GM18508 (cell line): ENCODE measurements around the gene FITM2.
"Not testable (repeated sequence)": the region's sequence is repeated elsewhere in the genome, so short reads cannot be mapped to it uniquely, and the experiment has no call there.

Experiments
- ATAC-seq: cut with Tn5 transposase; IDR thresholded peaks from one replicate; pipeline ENCODE4 v1.9.1; 2021; ENCODE audit warnings: moderate number of reproducible peaks; ENCODE audit not compliant: insufficient read depth, unreplicated experiment

Gene FITM2

GRCh38 chr20:44334709-44335108, 23.7 kb upstream of the FITM2 start:
- no peak for ATAC-seq

- ATAC-seq = no peak
Observed at GRCh38 chr20:44334306-44334705, 23.3 kb upstream of the FITM2 start.

DNA sequence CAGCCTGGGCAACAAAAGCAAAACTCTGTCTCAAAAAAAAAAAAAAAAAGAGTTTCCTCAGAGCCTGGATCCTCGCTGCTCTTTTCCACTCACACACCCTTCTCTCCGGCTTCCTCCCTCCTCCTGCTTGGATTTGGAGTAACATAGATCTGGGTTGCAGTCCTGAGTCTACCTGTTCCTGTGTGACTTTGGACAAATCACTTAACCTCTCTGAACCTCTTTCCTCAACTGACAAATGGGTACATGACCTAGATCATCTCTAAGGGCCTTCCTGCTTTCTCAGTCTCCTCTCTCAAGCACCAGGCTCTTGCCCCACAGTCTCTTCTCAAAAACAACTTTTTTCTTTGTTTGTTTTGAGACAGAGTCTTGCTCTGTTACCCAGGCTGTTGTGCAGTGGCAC, 20.2 kb upstream of the FITM2 start:
- no peak for ATAC-seq

DNA sequence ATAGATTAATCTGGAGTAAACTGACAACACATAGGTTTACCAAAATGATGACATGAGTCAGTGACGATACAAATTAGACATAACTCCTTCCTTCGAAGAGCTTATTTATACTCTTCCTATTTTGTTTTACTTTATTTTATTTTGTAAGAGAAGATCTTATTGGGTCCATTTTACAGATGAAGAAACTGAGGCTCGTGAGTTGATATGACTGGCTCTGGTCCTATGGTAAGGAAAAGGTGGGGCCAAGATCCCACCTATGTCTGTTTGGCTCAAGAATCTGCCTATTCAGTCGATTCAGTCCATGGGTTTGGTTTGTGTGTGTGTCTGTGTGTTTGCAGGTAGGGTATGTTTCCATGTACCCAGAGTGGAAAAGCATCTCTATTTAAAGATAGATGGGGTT, 17.4 kb upstream of the FITM2 start:
- no peak for ATAC-seq

DNA sequence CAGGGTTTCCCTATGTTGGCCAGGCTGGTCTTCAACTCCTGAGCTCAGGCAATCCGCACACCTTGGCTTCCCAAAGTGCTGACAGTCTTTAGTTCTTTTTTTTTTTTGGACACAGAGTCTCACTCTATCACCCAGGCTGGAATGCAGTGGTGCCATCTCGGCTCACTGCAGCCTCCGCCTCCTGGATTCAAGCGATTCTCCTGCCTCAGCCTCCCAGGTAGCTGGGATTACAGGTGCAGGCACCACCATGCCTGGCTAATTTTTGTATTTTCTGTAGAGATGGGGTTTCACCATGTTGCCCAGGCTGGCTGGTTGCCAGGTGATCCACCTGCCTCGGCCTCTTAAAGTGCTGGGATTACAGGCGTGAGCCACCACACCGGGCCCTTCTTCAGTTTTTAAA, 16.7 kb upstream of the FITM2 start:
- ATAC-seq = not testable (repeated sequence)

DNA sequence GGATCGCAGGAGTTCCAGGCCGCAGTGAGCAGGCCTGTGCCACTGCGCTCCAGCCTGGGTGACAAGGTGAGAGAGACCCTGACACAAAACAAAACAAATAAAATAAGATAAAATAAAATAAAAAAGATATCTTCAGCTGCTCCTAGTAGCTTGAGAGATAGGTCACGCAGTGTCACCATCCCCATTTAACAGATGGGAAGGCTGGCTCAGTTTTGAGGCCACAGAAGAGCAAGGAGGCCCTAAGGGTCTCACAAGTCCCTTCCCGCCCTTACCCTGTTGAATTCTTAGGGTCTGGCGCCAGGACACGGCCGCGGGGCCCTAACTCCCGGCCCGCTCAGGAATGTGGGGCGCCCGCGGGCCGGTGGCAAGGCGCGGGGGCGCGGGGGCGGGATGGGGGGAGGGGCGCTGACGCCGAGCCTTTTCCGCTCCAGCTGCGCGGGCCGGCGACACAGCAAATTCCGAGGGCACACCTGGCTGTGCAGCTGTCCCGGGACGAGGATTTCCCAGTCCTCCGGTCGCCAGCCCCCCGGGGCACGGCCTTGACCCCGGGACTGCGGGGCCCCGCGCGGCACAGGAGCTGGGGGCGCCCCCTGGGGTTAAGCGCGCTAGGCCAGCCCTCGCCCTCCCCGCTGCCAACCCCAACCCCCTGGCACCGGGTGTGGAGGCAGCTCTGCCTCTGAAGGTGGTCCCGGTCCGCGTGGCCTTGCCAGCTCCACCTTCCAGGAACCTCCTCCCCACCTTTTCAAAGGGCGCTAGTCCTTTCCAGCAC, 15.6 kb upstream of the FITM2 start:
- no peak for ATAC-seq

- no peak for ATAC-seq
Observed at GRCh38 chr20:44324343-44324742, 13.3 kb upstream of the FITM2 start.

DNA sequence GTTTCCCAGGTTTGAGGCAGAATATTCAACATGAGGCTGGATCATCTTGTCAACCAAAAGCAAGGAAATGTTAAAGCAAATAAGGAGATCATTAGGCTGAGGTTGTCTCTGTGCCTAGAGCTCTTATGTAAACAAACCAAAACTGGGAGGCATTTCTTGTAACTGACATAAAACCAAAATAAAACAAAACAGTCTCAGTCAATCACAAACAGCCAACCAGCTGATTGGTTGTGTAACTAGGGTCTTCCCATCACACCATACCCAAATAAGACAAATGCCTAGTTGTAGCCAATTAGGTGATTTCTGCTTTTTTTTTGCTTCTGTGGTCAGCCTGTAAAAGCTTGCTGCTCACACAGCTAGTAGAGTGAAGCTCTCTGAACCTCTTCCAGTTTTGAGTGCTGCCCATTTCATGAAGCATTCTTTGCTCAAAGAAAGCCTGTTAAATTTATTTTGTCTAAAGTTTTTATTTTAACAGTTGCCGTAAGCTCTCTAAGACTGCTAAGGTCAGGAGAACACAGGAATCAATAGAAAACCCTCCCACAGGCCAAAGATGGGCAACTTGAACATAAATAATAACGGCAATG, 8.9 kb upstream of the FITM2 start:
- no peak for ATAC-seq

- ATAC-seq = no peak
Observed at GRCh38 chr20:44314870-44315269, 3.9 kb upstream of the FITM2 start.

- no peak for ATAC-seq
Observed at GRCh38 chr20:44309763-44310663, 989 bp downstream of the FITM2 start.

GRCh38 chr20:44306927-44307326, 4.1 kb downstream of the FITM2 start:
- ATAC-seq = no peak

DNA sequence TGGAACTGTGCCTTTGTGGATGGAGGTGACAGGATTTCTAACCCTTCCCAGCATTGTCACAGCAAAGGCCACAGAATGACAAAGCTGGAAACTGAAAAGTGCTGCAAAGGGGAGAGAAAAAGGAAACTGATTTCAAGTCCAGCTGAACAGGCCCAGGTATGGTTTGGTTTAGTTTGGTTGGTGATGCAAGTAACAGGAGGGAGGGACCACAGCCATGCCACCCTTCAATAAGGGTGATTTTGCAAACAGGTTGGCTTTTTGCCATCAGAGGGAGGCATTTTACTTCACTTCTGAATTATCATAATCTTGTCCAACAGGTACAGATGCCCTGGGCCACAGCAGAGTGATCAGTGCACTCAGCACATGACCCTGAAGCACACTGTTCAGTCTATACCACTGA, 6.6 kb downstream of the FITM2 start:
- ATAC-seq = no peak

GRCh38 chr20:44302736-44303135, 8.3 kb downstream of the FITM2 start:
- ATAC-seq = no peak

DNA sequence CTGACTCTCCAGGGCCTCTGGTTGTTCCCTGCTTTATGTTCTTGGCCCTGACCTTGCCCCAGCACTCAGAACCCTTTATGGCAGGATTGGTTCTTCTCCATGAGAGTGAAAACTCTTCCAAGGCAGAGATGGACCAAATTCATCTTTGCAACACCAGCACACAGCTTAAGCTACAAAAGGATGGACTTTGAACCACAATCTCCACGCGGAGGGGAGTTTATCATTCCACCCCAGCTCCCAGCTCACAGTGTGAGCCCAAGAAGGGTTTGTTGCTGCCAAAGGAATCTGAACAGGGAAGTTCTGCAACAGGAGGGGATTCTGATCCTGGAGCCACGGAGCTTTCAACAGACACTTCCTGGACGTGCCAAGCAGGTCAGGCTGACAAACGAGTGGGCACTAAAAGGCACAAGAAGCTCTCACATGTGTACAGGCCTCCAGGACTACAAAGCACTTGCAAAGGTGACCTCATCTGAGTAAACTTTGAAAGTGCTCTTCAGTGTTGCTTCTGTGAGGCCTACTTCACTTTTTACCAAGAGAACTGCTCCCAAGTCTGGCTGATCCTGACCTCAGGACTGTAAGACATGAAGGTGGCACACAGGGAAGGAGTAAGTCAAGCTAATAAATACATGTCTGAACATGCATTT, 8.9 kb downstream of the FITM2 start:
- ATAC-seq = no peak

DNA sequence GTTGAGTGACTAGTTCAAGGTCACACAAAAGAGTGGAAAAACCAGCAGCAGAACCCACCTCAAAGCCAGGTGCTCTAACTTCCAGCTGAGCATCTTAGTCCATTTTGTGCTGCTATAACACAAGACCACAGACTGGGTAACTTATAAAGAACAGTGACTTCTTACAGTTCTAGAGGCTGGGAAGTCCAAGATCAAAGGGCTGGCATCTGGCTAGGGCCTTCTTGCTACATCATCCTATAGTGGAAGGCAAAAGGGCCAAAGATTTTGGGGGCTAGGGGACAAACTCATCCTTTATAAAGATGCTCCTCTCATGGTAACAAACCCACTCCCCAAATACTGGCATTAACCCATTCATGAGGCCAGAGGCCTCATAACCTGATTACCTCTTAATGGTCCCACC, 9.7 kb downstream of the FITM2 start:
- no peak for ATAC-seq

- not testable (repeated sequence) for ATAC-seq
Observed at GRCh38 chr20:44299011-44299535, 11.9 kb downstream of the FITM2 start.

DNA sequence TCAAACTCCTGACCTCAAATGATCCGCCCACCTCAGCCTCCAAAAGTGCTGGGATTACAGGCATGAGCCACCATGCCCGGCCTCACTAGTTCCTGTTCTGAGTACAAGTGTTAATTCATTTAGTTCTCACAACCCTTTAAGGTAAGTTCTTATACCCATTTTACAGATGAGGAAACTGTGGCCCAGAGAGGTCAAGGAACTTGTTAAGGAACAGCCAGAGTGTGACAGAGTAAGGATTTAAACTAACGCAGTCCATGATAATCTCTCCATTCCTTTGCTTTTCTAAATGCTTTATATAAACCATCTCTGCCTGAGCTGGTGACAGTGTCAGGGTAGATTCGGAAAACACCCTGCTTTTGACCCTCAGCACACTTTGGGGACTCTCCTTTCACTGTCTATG, 13.3 kb downstream of the FITM2 start:
- ATAC-seq = no peak

GRCh38 chr20:44296011-44296410, 15.0 kb downstream of the FITM2 start:
- ATAC-seq = no peak

DNA sequence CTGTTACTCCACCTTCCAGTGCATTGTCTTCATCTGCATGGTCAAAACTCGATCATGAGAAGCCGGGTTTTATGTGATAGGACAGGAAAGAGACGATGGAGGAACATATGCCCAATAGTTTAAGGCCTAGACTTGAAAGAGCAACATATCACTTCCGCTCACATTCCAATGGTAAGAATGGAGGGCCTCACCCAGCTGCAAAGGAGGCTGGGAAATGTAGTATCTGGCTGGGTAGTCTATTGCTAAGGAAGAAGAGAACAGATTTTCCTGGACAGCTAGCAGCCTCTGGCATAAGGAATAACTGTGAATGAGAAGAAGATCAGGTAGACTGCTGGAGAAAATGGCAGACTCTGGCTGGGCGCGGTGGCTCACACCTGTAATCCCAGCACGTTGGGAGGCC, 19.2 kb downstream of the FITM2 start:
- no peak for ATAC-seq

GRCh38 chr20:44288252-44288651, 22.8 kb downstream of the FITM2 start:
- no peak for ATAC-seq
